ENCODE measurements around the gene GABBR2. TPM values are rescaled to one million over a fixed set of nuclear protein-coding genes. Genes with fewer than 3 reads are reported as not detected.

The GABBR2 gene
- total RNA-seq, 1 experiment from 2014 or later, result 0.76 TPM

GRCh38 chr9:98485706-98486105 lies 223.0 kb downstream of the GABBR2 start:
- Histone ChIP-seq H3K9me2 (ENCODE audit: insufficient read depth) (no peaks in the 10 kb centered on the region), H3K27me3 (ENCODE audit: insufficient read depth, low read depth) (no peaks in the 10 kb centered on the region), H3K79me2 (ENCODE audit: low read depth) (no peaks in the 10 kb centered on the region), H2AFZ (no peak overlapping the region), H3K4me3 (no peak overlapping the region), H3K4me1 (replicated peaks; ENCODE audit: insufficient read depth) (peaks cover 54% of the 10 kb centered on the region), H3K9me3 (ENCODE audit: insufficient read depth, low read depth) (no peaks in the 10 kb centered on the region), H4K20me1 (ENCODE audit: insufficient read depth) (no peaks in the 10 kb centered on the region), H3K4me2 (no peak overlapping the region), H3K27ac (no peak overlapping the region), H3F3A (ENCODE audit: insufficient read depth, low read depth) (peaks cover 32% of the 10 kb centered on the region; the same call in 1 of the 2 replicates), H3K36me3 (ENCODE audit: low read depth) (no peaks in the 10 kb centered on the region)
- TF ChIP-seq CTCF (conservative IDR thresholded peaks at IDR 0.05) (no peak), EZH2 (IDR thresholded peaks at IDR 0.05; ENCODE audit: low read depth) (no peak)
- ChIA-PET POLR2A (ENCODE audit: unreplicated experiment) (no interaction called here), CTCF (no interaction called here)
- BruUV-seq (replicated peaks), result no TSS peak
- intact Hi-C loops (cut with micrococcal nuclease; ENCODE audit: unreplicated experiment), result loop anchor here (10.0 kb wide), 1 partner anchor 309 kb away; the partner anchor contains the start of gene ANKS6
- no peak for DNase-seq

GRCh38 chr9:98484162-98484561 lies 224.6 kb downstream of the GABBR2 start:
- Histone ChIP-seq H2AFZ (no peak overlapping the region), H3K27me3 (ENCODE audit: insufficient read depth, low read depth) (no peaks in the 10 kb centered on the region), H3K4me3 (no peak overlapping the region), H3K4me1 (replicated peaks; ENCODE audit: insufficient read depth) (peaks cover 52% of the 10 kb centered on the region), H3K79me2 (ENCODE audit: low read depth) (no peaks in the 10 kb centered on the region), H3K9me2 (ENCODE audit: insufficient read depth) (no peaks in the 10 kb centered on the region), H4K20me1 (ENCODE audit: insufficient read depth) (no peaks in the 10 kb centered on the region), H3K9me3 (ENCODE audit: insufficient read depth, low read depth) (no peaks in the 10 kb centered on the region), H3F3A (ENCODE audit: insufficient read depth, low read depth) (peaks cover 30% of the 10 kb centered on the region; the same call in 1 of the 2 replicates), H3K27ac (no peak overlapping the region), H3K36me3 (ENCODE audit: low read depth) (no peaks in the 10 kb centered on the region), H3K4me2 (no peak overlapping the region)
- CTCF ChIA-PET, result no interaction called here
- no peak for DNase-seq
- TF ChIP-seq CTCF (conservative IDR thresholded peaks at IDR 0.05) (no peak), EZH2 (IDR thresholded peaks at IDR 0.05; ENCODE audit: low read depth) (no peak)
- BruUV-seq (replicated peaks), result no TSS peak
- intact Hi-C loops (cut with micrococcal nuclease; ENCODE audit: unreplicated experiment), result loop anchor here (5.0 to 10.0 kb wide), 2 partner anchors 152 to 311 kb away; partner anchors contain the start of gene ANKS6
- POLR2A ChIA-PET (ENCODE audit: unreplicated experiment), result no interaction called here

GRCh38 chr9:98482226-98482625 lies 226.5 kb downstream of the GABBR2 start:
- Histone ChIP-seq H3K9me2 (ENCODE audit: insufficient read depth) (no peaks in the 10 kb centered on the region), H3F3A (ENCODE audit: insufficient read depth, low read depth) (peaks cover 18% of the 10 kb centered on the region; the same call in 1 of the 2 replicates), H2AFZ (no peak overlapping the region), H3K27ac (no peak overlapping the region), H3K4me1 (replicated peaks; ENCODE audit: insufficient read depth) (peaks cover 33% of the 10 kb centered on the region), H3K79me2 (ENCODE audit: low read depth) (no peaks in the 10 kb centered on the region), H3K9me3 (ENCODE audit: insufficient read depth, low read depth) (no peaks in the 10 kb centered on the region), H4K20me1 (ENCODE audit: insufficient read depth) (no peaks in the 10 kb centered on the region), H3K36me3 (ENCODE audit: low read depth) (no peaks in the 10 kb centered on the region), H3K27me3 (ENCODE audit: insufficient read depth, low read depth) (no peaks in the 10 kb centered on the region), H3K4me3 (no peak overlapping the region), H3K4me2 (no peak overlapping the region)
- intact Hi-C loops (cut with micrococcal nuclease; ENCODE audit: unreplicated experiment), result loop anchor here (5.0 to 10.0 kb wide), 2 partner anchors 150 to 313 kb away; partner anchors contain the start of gene ANKS6
- CTCF ChIA-PET, result interaction anchor here (0.7 kb wide), 1 partner anchor 187 kb away, joined by 3 read pairs; no protein-coding TSS in a partner anchor
- POLR2A ChIA-PET (ENCODE audit: unreplicated experiment), result no interaction called here
- DNase-seq, result no peak
- no TSS peak for BruUV-seq (replicated peaks)
- TF ChIP-seq EZH2 (IDR thresholded peaks at IDR 0.05; ENCODE audit: low read depth), result no peak
- TF ChIP-seq CTCF (conservative IDR thresholded peaks at IDR 0.05), result no peak
